CD4-positive, alpha-beta T cell (primary cell): Measurements from ENCODE around the gene TXNDC5. TPM values are rescaled to one million over a fixed set of nuclear protein-coding genes. Genes with fewer than 3 reads are reported as not detected.

Source experiments
- ATAC-seq: fragments of 200-7000 bp; cut with Tn5 transposase; one replicate; pipeline ENCODE4 v1.10.0; 2022; ENCODE audit warnings: mild to moderate bottlenecking; ENCODE audit not compliant: poor library complexity
- CTCF ChIA-PET: fragments of 350-600 bp; sonication (Branson Sonifier 250); formaldehyde crosslinking; loops from one replicate; lab custom pipeline; 2021; ENCODE audit warnings: antibody characterized with exemption, inconsistent platforms; lab: Charles Lee
- POLR2A ChIA-PET: fragments of 350-600 bp; sonication (Branson Sonifier 250); formaldehyde crosslinking; loops from one replicate; lab custom pipeline; 2021; ENCODE audit warnings: antibody characterized with exemption, inconsistent platforms; lab: Charles Lee
- DNase-seq, 14 experiments: peaks; one replicate each; pipeline ENCODE4 v3.0.0-alpha.2; 2013 to 2020; ENCODE audit warnings: mixed read lengths in 2 of 14
- H3K27ac ChIP-seq, 2 donors: one replicate each; pipeline versions ENCODE4 v1.5.1 to v1.7.0; 2013; ENCODE audit warnings: low read length in 2 of 2, low read depth in 1 of 2, mild to moderate bottlenecking in 1 of 2
- H3K27me3 ChIP-seq, 2 experiments: 1 replicate in 1 of 2; 2 replicates in 1 of 2; pipeline versions ENCODE4 v1.6.1 to v1.7.0; 2013; ENCODE audit warnings: low read length in 2 of 2, control low read depth in 1 of 2, mild to moderate bottlenecking in 1 of 2, moderate library complexity in 1 of 2; ENCODE audit not compliant: insufficient read depth in 2 of 2, control insufficient read depth in 1 of 2
- H3K36me3 ChIP-seq: one replicate; pipeline ENCODE4 v1.6.1; 2013; ENCODE audit warnings: low read length, control low read depth; ENCODE audit not compliant: insufficient read depth
- H3K4me1 ChIP-seq: one replicate; pipeline ENCODE4 v1.6.1; 2013; ENCODE audit warnings: low read length, control low read depth; ENCODE audit not compliant: insufficient read depth
- H3K4me3 ChIP-seq: one replicate; pipeline ENCODE4 v1.5.1; 2013; ENCODE audit warnings: mild to moderate bottlenecking, low read length, moderate library complexity
- H3K9me3 ChIP-seq, 2 experiments: 1 replicate in 1 of 2; 2 replicates in 1 of 2; pipeline versions ENCODE4 v1.6.1 to v1.7.0; 2013; ENCODE audit warnings: low read length in 2 of 2, mild to moderate bottlenecking in 2 of 2, control low read depth in 1 of 2, moderate library complexity in 1 of 2; ENCODE audit not compliant: control insufficient read depth in 1 of 2, insufficient read depth in 1 of 2
- H3K27ac Mint-ChIP-seq: one replicate; pipeline ENCODE4 v1.8.0; 2020; ENCODE audit warnings: mixed read lengths
- H3K27me3 Mint-ChIP-seq: one replicate; pipeline ENCODE4 v1.8.0; 2021; ENCODE audit warnings: mixed read lengths
- H3K36me3 Mint-ChIP-seq: one replicate; pipeline ENCODE4 v1.8.0; 2021; ENCODE audit warnings: low read depth, mixed read lengths
- H3K4me1 Mint-ChIP-seq: one replicate; pipeline ENCODE4 v1.8.0; 2021; ENCODE audit warnings: low read depth, mixed read lengths
- H3K4me3 Mint-ChIP-seq: one replicate; pipeline ENCODE4 v1.8.0; 2020; ENCODE audit warnings: mild to moderate bottlenecking, mixed read lengths
- H3K9me3 Mint-ChIP-seq: one replicate; pipeline ENCODE4 v1.8.0; 2020; ENCODE audit warnings: mixed read lengths
- intact Hi-C, 2 experiments: fragments of 100-400 bp; cut with DNase I in 1 of 2; cut with micrococcal nuclease in 1 of 2; formaldehyde crosslinking; loops; one replicate each; pipeline versions ENCODE4 v1.15.1 to v1.9.0; 2023 to 2025; cut with DNase I, micrococcal nuclease
- total RNA-seq, 174 experiments: library from RNA in 2 of 174; stranded (reverse) in 2 of 174; gene quantifications; one replicate each; pipeline ENCODE4 v1.2.3 and lab custom pipeline; 2021 to 2026
- TF ChIP-seq, protein P1 (sequence below): fragments of 200-600 bp; IDR thresholded peaks from one replicate; pipeline ENCODE4 v1.8.0; 2022; ENCODE audit warnings: antibody characterized with exemption, mild to moderate bottlenecking

The TXNDC5 gene
- total RNA-seq, 2 experiments from 2014 or later: 4.2 to 7.8 TPM

DNA sequence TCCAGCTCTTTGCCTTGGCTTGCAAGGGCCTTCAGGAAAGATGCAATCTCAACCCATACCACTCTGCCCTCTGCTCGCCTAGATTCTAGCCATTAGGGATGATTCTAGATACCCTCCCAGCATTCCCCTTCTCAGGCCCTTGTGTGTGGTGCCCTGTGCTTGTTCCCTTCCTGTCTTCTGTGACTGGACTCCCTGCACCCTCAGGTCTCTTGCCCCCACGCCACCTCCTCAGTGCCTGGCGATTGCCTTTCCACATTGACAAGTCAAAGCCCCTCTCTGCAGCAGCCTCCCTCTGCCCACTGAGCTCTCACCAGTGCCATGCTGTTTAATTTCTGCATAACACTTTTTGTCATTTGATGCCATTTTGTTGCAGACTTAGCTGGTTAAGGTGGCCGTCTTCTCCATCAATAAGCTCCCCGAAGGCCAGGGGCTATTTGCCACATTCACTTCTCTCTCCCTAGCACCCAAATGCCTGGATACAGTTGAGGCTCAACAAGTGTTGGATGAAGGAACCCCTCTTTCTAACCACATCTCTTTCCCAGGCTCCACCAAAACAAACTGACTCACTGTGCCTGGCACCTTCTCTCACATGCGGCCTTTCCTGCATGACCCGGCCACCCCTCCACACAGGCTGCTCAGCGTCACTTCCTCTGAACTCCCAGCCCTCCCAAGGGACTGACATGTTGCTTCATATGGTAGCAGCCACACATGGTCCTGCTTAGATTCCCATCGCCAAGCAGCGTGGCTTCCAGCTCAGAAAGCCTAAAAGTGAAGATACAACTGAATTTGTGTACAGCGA is 4.6 kb upstream of the TXNDC5 start:
- Histone ChIP-seq H3K27me3 (peaks cover 2 to 14% of the 10 kb centered on the region in 2 experiments), H3K36me3 (no peaks in the 10 kb centered on the region), H3K27ac (no peak overlapping the region), H3K4me1 (peaks cover 7% of the 10 kb centered on the region), H3K4me3 (no peak overlapping the region), H3K9me3 (no peaks in the 10 kb centered on the region)
- Mint-ChIP-seq H3K36me3 (no peaks in the 10 kb centered on the region), H3K27ac (no peak overlapping the region), H3K9me3 (no peaks in the 10 kb centered on the region), H3K4me3 (no peak overlapping the region), H3K27me3 (no peaks in the 10 kb centered on the region), H3K4me1 (no peaks in the 10 kb centered on the region)
- TF ChIP-seq, protein P1, sequence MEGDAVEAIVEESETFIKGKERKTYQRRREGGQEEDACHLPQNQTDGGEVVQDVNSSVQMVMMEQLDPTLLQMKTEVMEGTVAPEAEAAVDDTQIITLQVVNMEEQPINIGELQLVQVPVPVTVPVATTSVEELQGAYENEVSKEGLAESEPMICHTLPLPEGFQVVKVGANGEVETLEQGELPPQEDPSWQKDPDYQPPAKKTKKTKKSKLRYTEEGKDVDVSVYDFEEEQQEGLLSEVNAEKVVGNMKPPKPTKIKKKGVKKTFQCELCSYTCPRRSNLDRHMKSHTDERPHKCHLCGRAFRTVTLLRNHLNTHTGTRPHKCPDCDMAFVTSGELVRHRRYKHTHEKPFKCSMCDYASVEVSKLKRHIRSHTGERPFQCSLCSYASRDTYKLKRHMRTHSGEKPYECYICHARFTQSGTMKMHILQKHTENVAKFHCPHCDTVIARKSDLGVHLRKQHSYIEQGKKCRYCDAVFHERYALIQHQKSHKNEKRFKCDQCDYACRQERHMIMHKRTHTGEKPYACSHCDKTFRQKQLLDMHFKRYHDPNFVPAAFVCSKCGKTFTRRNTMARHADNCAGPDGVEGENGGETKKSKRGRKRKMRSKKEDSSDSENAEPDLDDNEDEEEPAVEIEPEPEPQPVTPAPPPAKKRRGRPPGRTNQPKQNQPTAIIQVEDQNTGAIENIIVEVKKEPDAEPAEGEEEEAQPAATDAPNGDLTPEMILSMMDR: no peak
- ChIA-PET CTCF (no interaction called here), POLR2A (no interaction called here)
- ATAC-seq (no peak), DNase-seq (no peak)
- intact Hi-C loops: loop anchor here in 1 of 2 experiments (5.0 to 10.0 kb wide), 3 partner anchors 330 to 530 kb away; partner anchors contain the start of genes CAGE1, RIOK1 and SLC35B3

DNA sequence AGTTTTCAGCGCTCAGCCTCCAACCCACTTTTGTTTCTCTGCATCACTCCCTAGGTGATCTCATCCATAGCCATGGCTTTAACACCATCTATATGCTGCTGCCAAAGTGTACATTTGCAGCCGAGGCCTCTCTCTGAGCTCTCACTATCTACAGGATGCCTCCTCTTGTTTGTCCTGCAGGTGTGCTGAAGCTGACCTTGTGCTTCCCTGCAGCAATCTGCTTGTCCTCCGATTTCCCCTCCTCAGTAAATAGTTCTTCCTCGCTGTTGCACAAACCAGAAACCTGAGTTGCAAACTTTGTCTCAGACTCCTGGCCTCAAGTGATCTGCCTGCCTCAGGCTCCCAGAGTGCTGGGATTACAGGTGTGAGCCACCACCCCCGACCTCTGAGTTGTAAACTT is 3.7 kb upstream of the TXNDC5 start:
- no peaks in the 10 kb centered on the region for H3K9me3 ChIP-seq
- no peak for DNase-seq
- intact Hi-C loops: loop anchor here in 1 of 2 experiments (5.0 to 10.0 kb wide), 3 partner anchors 330 to 530 kb away; partner anchors contain the start of genes CAGE1, RIOK1 and SLC35B3
- H3K27me3 Mint-ChIP-seq: no peaks in the 10 kb centered on the region
- no peaks in the 10 kb centered on the region for H3K9me3 Mint-ChIP-seq
- peaks cover 13% of the 10 kb centered on the region for H3K4me1 ChIP-seq
- no peaks in the 10 kb centered on the region for H3K4me1 Mint-ChIP-seq
- H3K27ac ChIP-seq: no peak overlapping the region
- CTCF ChIA-PET: no interaction called here
- no peaks in the 10 kb centered on the region for H3K36me3 ChIP-seq
- no peak overlapping the region for H3K27ac Mint-ChIP-seq
- POLR2A ChIA-PET: no interaction called here
- TF ChIP-seq, protein P1: no peak
- H3K27me3 ChIP-seq: peaks cover 2 to 10% of the 10 kb centered on the region in 2 experiments
- H3K4me3 Mint-ChIP-seq: no peak overlapping the region
- H3K36me3 Mint-ChIP-seq: no peaks in the 10 kb centered on the region
- H3K4me3 ChIP-seq: no peak overlapping the region
- no peak for ATAC-seq

DNA sequence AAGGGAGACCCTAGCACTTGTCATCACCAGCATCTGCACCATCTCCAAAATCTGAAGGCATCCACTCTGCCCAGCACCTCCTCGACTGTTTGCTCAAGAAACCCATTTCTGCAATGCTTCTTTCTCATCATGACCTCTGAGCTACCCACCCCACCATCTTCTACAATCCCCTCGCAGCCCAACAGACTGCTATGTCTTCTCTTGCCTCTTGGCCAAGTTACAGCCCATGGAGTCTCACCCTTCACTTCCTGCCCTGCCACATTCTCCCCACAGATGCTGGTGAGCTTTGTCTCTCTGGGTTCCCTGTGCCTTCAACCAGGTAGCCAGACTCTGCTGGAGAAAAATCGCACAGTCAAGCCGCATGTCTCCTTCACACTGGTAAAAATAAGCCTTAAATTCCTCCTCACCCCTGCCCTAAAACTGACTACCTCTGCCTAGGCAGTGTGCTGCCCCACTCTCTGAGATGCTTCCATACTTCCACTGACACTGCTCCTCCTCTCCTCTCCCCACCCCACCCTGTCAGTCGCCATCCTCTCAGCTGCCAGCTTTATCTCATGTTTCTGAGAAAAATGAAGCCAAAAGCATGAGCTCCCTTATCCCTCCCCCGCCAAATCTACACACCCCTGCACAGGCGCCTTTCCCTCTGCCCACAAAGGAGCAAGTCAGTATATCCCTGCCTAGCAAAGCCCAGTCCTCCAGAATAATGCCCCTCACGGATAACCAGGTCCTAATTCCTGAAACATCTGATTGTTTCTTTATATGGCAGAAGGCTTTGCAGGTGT is 2.3 kb upstream of the TXNDC5 start:
- Histone ChIP-seq H3K27ac (no peak overlapping the region), H3K4me1 (peaks cover 16% of the 10 kb centered on the region), H3K4me3 (no peak overlapping the region), H3K9me3 (no peaks in the 10 kb centered on the region), H3K27me3 (peaks cover 2 to 5% of the 10 kb centered on the region in 2 experiments), H3K36me3 (no peaks in the 10 kb centered on the region)
- CTCF ChIA-PET: no interaction called here
- DNase-seq: no peak
- Mint-ChIP-seq H3K4me1 (no peaks in the 10 kb centered on the region), H3K4me3 (no peak overlapping the region), H3K9me3 (no peaks in the 10 kb centered on the region), H3K27ac (no peak overlapping the region), H3K36me3 (no peaks in the 10 kb centered on the region), H3K27me3 (no peaks in the 10 kb centered on the region)
- POLR2A ChIA-PET: no interaction called here
- no peak for ATAC-seq
- intact Hi-C loops: loop anchor here in 1 of 2 experiments (5.0 to 10.0 kb wide), 3 partner anchors 328 to 528 kb away; partner anchors contain the start of genes CAGE1, RIOK1 and SLC35B3
- TF ChIP-seq, protein P1: no peak
